ENCODE data around the gene KIAA1671. TPM values are rescaled to one million over a fixed set of nuclear protein-coding genes. Genes with fewer than 3 reads are reported as not detected.

The KIAA1671 gene
- polyA plus RNA-seq, 1 donor (not counting 4 experiments of a cell fraction or from before 2014, with no cell fraction given), result 17.4 TPM

GRCh38 chr22:24926428-24926725 is 26.1 kb upstream of the KIAA1671 start:
- FAIRE-seq (no peak), DNase-seq (ENCODE audit: low read depth, low spot score) (no peak)
- H4K20me1 ChIP-seq (ENCODE audit: control insufficient read depth, extremely low read depth, insufficient read depth, low read length), result no peaks in the 10 kb centered on the region
- no peaks in the 10 kb centered on the region for H3K79me2 ChIP-seq (ENCODE audit: control insufficient read depth, insufficient read depth, low read length)
- no peak overlapping the region for H3K9ac ChIP-seq (ENCODE audit: control insufficient read depth, extremely low read depth, insufficient read depth, low read length)
- dilution Hi-C loops (cut with MboI; ENCODE audit: extremely low pct_ligation_motif_present, low sequenced_read_pairs), result no loop called here
- no peak overlapping the region for H3K4me3 ChIP-seq (ENCODE audit: control insufficient read depth in 2 of 3, extremely low read depth in 1 of 3, insufficient read depth in 2 of 3, low read depth in 1 of 3, low read length in 3 of 3)
- H3K4me1 ChIP-seq (ENCODE audit: control insufficient read depth, extremely low read depth, insufficient read depth, low read length), result no peaks in the 10 kb centered on the region
- H3K36me3 ChIP-seq (ENCODE audit: control insufficient read depth in 2 of 2, extremely low read depth in 1 of 2, insufficient read depth in 2 of 2, low read length in 2 of 2), result no peaks in the 10 kb centered on the region
- no peak overlapping the region for H2AFZ ChIP-seq (ENCODE audit: control insufficient read depth, low read length)
- TF ChIP-seq CTCF (optimal IDR thresholded peaks at IDR 0.05 in 1 of 3, IDR thresholded peaks at IDR 0.05 in 1 of 3, conservative IDR thresholded peaks at IDR 0.05 in 1 of 3; ENCODE audit: extremely low read depth in 1 of 3, insufficient read depth in 2 of 3, low read length in 3 of 3) (no peak), EZH2 (IDR thresholded peaks at IDR 0.05; ENCODE audit: low read length) (no peak)
- H3K27ac ChIP-seq (ENCODE audit: control insufficient read depth, insufficient read depth, low read length), result no peak overlapping the region
- H3K27me3 ChIP-seq (ENCODE audit: control insufficient read depth, extremely low read depth, insufficient read depth, low read length), result peaks cover 4% of the 10 kb centered on the region
- no peaks in the 10 kb centered on the region for H3K9me3 ChIP-seq (ENCODE audit: control insufficient read depth, low read depth, low read length)
- no peaks in the 10 kb centered on the region for H3K9me1 ChIP-seq (ENCODE audit: control insufficient read depth, extremely low read depth, insufficient read depth, low read length)
- H3K4me2 ChIP-seq (ENCODE audit: control insufficient read depth, extremely low read depth, insufficient read depth, low read depth, low read length), result no peak overlapping the region

- no peak for TF ChIP-seq CTCF (optimal IDR thresholded peaks at IDR 0.05 in 1 of 3, IDR thresholded peaks at IDR 0.05 in 1 of 3, conservative IDR thresholded peaks at IDR 0.05 in 1 of 3; ENCODE audit: extremely low read depth in 1 of 3, insufficient read depth in 2 of 3, low read length in 3 of 3)
- no peak for TF ChIP-seq EZH2 (IDR thresholded peaks at IDR 0.05; ENCODE audit: low read length)
- DNase-seq (ENCODE audit: low read depth, low spot score), result no peak
- H3K4me3 ChIP-seq (ENCODE audit: control insufficient read depth in 2 of 3, extremely low read depth in 1 of 3, insufficient read depth in 2 of 3, low read depth in 1 of 3, low read length in 3 of 3), result no peak overlapping the region
- H4K20me1 ChIP-seq (ENCODE audit: control insufficient read depth, extremely low read depth, insufficient read depth, low read length), result no peaks in the 10 kb centered on the region
- H3K9me3 ChIP-seq (ENCODE audit: control insufficient read depth, low read depth, low read length), result no peaks in the 10 kb centered on the region
- no peaks in the 10 kb centered on the region for H3K79me2 ChIP-seq (ENCODE audit: control insufficient read depth, insufficient read depth, low read length)
- H3K4me2 ChIP-seq (ENCODE audit: control insufficient read depth, extremely low read depth, insufficient read depth, low read depth, low read length), result no peak overlapping the region
- no peak overlapping the region for H3K27ac ChIP-seq (ENCODE audit: control insufficient read depth, insufficient read depth, low read length)
- dilution Hi-C loops (cut with MboI; ENCODE audit: extremely low pct_ligation_motif_present, low sequenced_read_pairs), result no loop called here
- no peaks in the 10 kb centered on the region for H3K36me3 ChIP-seq (ENCODE audit: control insufficient read depth in 2 of 2, extremely low read depth in 1 of 2, insufficient read depth in 2 of 2, low read length in 2 of 2)
- no peak overlapping the region for H3K9ac ChIP-seq (ENCODE audit: control insufficient read depth, extremely low read depth, insufficient read depth, low read length)
- H2AFZ ChIP-seq (ENCODE audit: control insufficient read depth, low read length), result no peak overlapping the region
- FAIRE-seq, result peak; percentile 13
- H3K9me1 ChIP-seq (ENCODE audit: control insufficient read depth, extremely low read depth, insufficient read depth, low read length), result no peaks in the 10 kb centered on the region
- no peaks in the 10 kb centered on the region for H3K4me1 ChIP-seq (ENCODE audit: control insufficient read depth, extremely low read depth, insufficient read depth, low read length)
- H3K27me3 ChIP-seq (ENCODE audit: control insufficient read depth, extremely low read depth, insufficient read depth, low read length), result peaks cover 8% of the 10 kb centered on the region
Observed at GRCh38 chr22:24926849-24927579, 25.5 kb upstream of the KIAA1671 start.

Data from keratinocyte (primary cell).